H1 (cell line): ENCODE results near the gene GPX4.

Experiments used
- ATF3 ChIP-seq: IDR thresholded peaks from 2 replicates; pipeline ENCODE4 v1.6.1; 2011; ENCODE audit warnings: low read depth, mild to moderate bottlenecking, low read length; ENCODE audit not compliant: insufficient read depth
- CEBPB ChIP-seq: IDR thresholded peaks from 2 replicates; pipeline ENCODE4 v1.6.1; 2012; ENCODE audit warnings: low read depth, low read length
- CTCF ChIP-seq, 3 experiments: IDR thresholded peaks; 1 replicate in 2 of 3; 2 replicates in 1 of 3; pipeline versions ENCODE4 v1.5.1 to v1.6.1; 2011; ENCODE audit warnings: low read length in 3 of 3, mild to moderate bottlenecking in 3 of 3, inconsistent platforms in 2 of 3, low read depth in 1 of 3, moderate library complexity in 1 of 3; ENCODE audit not compliant: insufficient read depth in 1 of 3; ENCODE audit errors: control extremely low read depth in 1 of 3
- EP300 ChIP-seq, 2 experiments: IDR thresholded peaks; 1 replicate in 1 of 2; 2 replicates in 1 of 2; pipeline ENCODE4 v1.6.1; 2011 to 2012; ENCODE audit warnings: low read depth in 2 of 2, low read length in 2 of 2, mild to moderate bottlenecking in 2 of 2, borderline replicate concordance in 1 of 2, inconsistent platforms in 1 of 2, moderate library complexity in 1 of 2
- EZH2 ChIP-seq: fragments of 200-600 bp; sonication (generic); IDR thresholded peaks from 2 replicates; pipeline ENCODE4 v1.7.1; 2012; ENCODE audit warnings: low read depth, mild to moderate bottlenecking, moderate library complexity, low read length, inconsistent platforms; ENCODE audit not compliant: severe bottlenecking
- KDM1A ChIP-seq: fragments of 200-600, 300-600 bp; sonication (generic); IDR thresholded peaks from 2 replicates; pipeline ENCODE4 v1.7.1; 2016; ENCODE audit warnings: mild to moderate bottlenecking, low read length, borderline replicate concordance
- POLR2AphosphoS5 ChIP-seq: IDR thresholded peaks from 2 replicates; pipeline ENCODE4 v1.6.1; 2011; ENCODE audit warnings: low read depth, low read length
- RAD21 ChIP-seq, 2 experiments: IDR thresholded peaks in 1 of 2; conservative IDR thresholded peaks in 1 of 2; 2 replicates each; pipeline ENCODE4 v1.6.1; 2011; ENCODE audit warnings: low read depth in 2 of 2, low read length in 2 of 2, improper control_type of control experiment in 1 of 2, inconsistent platforms in 1 of 2, mild to moderate bottlenecking in 1 of 2, moderate library complexity in 1 of 2
- SP1 ChIP-seq: IDR thresholded peaks from 2 replicates; pipeline ENCODE4 v1.6.1; 2011; ENCODE audit warnings: low read depth, low read length
- USF2 ChIP-seq: IDR thresholded peaks from 2 replicates; pipeline ENCODE4 v1.6.1; 2011; ENCODE audit warnings: low read length, improper control_type of control experiment

- TF ChIP-seq CEBPB (no peak), USF2 (no peak), CTCF (IDR thresholded peaks at IDR 0.05; ENCODE audit: control extremely low read depth in 1 of 3, insufficient read depth in 1 of 3, low read depth in 1 of 3, low read length in 3 of 3) (no peak), SP1 (no peak), KDM1A (no peak), ATF3 (no peak), POLR2AphosphoS5 (no peak), EZH2 (no peak), RAD21 (IDR thresholded peaks at IDR 0.05 in 1 of 2, conservative IDR thresholded peaks at IDR 0.05 in 1 of 2; ENCODE audit: low read depth in 2 of 2, low read length in 2 of 2) (no peak), EP300 (IDR thresholded peaks at IDR 0.05; ENCODE audit: borderline replicate concordance in 1 of 2, low read depth in 2 of 2, low read length in 2 of 2) (no peak)
Measured at GRCh38 chr19:1146412-1146699, 42.6 kb downstream of the GPX4 start.
